Iris pigment epithelial cell (primary cell): ENCODE data around the gene SLC6A20.

ENCODE experiments used
- DNase-seq: peaks from one replicate; pipeline ENCODE4 v3.0.0-alpha.2; 2011; ENCODE audit warnings: low read depth

Gene SLC6A20

DNA sequence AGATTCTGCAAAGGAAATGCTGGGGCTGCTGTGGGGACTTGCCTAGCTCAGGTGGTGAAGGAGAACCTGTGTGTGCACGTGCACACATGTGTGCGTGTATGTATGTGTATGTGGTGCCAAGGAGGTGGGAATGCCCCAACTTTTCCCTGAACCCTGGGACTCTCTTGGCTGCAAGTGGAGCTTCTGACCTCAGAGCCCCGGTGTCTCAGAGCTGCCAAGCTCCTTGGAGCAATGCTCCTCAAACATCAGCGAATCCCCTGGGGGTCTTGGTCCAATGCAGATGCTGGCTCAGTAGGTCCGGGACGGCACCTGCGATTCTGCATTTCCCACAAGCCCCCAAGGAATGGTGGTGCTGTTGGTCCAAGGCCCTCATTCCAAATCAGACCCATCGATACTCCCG is 5.8 kb upstream of the SLC6A20 start:
- DNase-seq = no peak

DNA sequence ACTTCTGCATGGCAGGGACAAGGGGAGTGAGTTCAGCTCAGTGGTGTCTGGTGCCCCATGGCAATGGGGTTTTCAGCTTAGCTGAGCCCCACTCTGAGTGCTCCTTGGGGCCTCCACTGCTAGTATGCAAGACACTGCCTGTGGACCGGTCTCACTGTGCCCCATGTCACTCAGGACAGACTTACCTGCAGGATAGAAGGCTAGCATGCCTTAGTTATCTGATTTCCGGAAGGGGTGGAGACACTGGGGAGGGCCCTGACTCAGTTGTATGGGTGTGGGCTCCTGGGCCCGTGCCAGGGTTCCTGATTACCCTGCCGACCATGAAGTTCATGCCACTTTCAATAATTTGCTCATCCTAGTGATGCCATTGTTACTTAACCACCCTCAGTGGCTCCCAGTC is 4.3 kb upstream of the SLC6A20 start:
- DNase-seq = no peak

DNA sequence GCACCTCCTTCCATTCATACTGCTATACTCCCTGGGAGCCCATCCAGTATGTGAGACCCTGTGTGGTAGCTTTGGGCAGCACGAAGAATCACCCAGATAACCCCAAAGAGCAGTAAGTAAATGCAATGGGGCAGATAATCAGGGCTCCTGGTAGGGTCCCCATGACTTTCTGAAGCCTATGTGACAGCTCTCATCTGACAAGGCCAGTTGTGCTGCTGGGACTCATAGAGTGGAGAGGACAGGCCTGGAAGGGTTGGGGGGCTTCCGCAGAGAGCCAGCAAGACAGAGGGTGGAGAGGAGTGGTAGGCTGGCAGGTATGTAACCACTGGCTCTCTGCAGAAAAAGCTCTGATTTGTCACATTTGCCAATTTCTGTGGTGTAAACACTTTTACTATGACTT is 3.2 kb upstream of the SLC6A20 start:
- DNase-seq = no peak

DNA sequence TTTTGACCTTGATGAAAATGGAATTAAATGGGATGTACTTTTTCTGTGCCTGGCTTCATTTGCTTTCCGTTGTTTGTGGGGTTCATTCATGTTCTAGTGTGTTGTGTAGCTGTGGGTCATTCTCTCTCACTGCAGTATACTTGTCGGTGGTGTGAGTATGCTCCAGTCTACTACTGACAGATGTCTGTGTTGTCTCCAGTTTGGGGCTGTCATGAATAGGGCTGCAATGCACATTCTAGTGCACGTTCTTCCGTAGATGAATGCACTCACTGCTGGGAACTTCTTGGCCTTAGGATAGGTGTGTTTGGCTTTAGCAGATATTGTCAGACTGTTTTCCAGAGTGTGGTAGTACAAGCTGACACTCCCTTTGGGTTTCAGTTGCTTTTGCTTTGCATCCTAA is 1.7 kb upstream of the SLC6A20 start:
- DNase-seq = no peak

DNA sequence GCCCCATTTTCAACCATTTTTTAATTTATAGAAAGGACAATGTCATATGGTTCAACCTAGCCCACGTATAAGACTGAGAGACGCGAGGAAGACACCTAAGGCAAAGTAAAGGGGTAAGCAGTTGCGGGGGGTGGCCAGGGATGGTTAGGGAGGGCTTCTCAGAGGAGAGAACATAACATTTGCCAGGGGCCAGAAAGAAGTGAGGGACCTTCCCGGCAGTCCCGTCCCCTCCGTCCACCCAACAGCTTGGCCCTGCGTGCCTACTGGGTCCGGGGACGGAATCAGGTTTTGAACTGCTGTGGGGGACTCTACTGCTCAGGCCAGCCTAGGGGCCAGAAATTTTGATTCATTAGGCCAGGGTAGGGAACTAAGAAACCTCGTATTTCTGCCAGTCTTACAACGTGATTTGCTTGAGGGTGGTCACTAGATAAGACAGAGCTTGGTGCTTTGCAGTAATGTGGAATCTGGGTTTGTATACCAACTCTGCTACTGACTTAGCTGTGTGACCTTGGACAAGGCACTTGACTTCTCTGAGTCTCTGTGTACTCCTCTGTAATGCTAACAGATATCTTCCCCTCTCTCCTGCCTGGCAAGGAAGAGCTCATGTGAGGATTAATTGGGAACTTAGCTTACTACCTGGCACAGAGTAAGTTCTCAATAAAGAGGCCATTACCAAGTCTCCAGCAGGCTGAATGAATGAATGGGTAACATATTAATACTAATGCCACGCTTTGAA is 734 bp upstream of the SLC6A20 start:
- no peak for DNase-seq

DNA sequence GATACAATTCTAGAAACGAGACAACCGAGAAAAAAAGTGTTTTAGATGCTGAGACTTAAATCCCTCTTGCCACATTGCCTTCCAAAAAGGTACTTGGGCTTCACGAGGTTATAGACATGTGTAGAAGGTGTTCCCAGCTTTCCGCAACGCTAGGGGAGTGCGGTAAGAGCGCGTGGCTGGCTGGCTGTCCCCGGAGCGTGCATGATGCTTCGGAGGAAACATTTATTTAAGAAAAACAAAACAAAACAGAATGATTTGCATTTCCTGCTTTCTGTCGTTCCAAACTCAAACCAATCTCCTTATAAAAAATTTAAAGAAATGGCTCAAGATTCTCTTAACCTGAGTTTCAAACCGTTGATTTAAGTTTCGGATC is 841 bp downstream of the SLC6A20 start:
- DNase-seq = no peak

DNA sequence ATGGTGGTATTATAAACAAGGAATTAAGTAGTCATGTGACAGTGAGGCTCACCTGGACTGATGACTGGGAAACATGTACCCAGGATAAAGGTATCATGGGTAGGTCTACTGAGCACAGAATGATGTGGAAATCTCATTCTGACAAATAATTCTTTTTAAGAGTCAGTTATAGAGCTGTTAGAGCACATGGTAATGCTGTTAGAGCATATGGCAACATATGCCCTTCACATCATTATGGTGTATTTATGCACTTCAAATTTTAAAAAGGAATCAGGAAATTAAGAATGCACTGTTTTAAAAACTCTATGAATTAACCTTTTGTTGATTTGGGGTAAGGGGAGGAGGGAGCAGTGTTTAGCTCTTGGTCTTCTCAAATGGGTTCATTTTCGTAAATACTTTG is 1.7 kb downstream of the SLC6A20 start:
- DNase-seq = no peak

DNA sequence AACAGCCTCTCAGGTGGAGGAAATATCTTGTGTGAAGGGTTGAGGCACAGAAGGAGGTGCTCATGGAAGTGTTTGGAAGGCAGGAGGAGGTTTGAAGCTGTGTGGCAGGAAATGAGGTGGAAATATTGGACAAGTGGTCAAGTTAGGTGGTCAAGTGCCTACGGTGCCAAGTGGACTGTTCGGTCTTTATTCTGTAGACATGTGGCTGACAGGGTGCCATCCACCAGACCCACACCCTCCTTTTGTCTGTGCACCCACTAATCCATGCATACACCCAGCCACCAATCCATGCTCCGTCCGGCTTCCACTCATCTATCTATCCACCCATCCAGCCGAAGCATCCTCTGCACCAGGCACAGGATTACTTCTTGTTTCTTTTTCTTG is 2.2 kb downstream of the SLC6A20 start:
- DNase-seq = no peak

DNA sequence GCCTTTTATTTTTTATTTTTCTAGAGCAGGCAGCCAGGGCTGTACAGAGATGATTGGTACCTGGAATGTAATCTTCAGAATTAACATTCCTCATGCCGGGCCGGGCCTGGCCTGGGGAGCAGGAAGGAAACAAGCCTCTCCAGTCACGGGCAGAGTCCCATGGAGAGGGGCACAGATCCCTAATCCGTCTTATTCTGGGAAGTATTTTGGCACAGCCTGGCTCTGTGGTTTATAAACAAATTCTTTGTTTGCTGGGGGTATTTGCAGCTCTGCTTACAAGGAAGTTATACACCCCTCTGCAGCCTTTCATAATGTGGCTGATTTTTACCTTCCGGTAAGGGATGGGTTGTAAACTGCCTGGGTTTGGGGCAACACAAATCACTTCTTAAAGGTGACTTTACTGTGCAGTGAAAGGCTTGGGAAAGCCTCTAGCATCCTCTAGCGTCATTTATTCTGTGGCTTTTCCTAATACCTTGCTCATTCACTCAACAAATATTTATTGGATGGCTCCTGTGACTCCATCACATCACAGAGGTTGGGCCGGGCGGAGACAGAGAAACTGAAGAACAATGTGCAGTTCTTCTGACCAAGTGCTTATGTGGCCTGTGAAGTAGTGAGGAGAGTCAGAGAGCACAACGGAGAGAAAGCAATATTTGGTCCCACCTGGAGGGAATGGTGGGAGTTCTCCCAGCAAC is 2.7 kb downstream of the SLC6A20 start:
- DNase-seq = no peak

DNA sequence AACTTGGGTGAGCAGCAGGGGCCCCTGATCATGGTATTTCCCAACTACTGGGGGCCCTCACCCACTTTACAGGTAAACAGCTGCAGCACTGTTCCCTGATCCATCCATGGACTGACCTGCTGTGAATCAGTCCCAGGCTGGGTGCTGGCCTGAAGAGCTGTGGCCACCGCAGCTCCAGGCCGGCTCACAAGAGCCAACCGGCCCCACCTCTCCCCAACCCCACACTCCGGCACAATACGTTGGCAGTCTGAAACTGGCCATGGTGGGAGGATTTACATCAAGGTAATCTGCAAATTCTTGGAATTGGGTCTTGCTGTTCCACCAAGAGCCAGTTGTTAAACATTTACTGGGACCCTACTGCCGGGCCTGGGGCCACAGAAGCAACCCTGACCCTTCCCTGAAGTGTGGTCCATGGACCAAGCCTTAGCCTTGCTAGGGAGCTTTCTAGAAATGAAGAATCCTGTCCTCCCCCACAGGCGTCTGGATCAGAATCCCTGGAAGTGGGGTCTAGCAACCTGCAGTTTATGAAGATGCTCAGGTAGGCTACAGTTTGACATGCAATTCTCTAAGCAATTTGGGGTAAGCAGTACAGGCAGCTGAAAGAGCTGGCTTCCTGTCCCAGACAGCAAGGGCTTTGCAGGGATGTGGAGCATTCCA is 3.7 kb downstream of the SLC6A20 start:
- DNase-seq = no peak

DNA sequence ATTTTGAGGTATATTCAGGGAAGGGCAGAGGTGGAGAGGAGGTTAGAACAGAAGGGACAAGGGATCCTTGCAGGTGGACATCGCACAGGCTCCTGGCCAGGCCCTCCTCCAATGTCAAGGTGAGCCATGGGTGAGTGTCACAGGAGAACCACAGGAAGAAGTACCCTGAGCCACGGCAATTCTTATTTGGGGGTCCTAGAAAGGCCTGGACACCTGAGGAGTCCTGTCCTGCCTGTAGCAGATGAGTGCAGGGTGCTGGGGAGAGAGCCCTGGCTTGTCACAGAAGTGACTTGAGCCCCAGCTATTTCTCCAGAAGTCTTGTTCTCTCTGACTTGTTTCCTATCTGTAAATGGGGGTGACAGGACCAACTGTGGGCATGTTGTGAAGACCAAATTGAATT is 4.3 kb downstream of the SLC6A20 start:
- no peak for DNase-seq

DNA sequence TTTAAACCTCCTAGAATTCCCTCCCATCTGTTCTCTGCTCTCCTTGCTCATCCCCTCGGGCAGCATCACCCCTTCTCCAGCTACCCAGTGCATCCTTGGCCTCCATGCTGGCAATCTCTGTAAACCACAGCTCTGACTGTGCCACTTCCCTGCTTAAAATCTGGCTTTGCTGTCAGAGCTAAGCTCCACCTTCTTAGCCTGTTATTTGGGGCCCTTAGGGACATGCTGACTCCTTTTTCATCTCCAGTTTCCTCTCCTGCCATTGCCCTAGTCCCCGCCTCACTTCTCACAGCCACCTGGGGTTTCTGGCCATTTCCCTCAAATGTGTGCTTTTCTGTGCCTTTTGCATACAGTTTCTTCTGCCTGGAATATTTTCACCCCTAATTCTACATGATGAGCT is 5.7 kb downstream of the SLC6A20 start:
- no peak for DNase-seq

DNA sequence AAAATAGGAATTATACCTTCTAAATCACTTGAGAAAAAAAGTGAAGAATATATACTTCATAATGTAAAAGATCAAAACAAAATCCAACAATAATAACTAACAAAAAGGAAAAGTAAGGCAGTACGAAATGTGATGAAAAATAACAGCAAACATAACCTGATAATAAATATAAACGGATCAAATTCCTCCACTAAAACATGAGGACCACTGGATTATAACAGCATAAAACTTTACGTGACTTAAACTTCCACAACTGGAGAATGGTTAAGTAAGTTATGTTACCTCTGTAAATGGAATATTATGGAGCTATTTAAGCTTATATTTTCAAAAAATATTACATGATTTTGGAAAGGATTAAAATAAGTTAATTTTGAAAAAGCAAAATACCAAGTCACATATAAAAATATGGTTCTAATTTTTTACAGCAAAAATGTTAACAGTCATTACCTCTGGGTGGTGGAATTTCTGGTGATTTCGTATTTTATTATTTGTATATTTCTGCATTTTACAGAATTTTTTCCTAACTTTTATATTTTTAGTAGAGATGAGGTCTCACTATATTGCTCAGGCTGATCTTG is 7.0 kb downstream of the SLC6A20 start:
- DNase-seq = no peak

DNA sequence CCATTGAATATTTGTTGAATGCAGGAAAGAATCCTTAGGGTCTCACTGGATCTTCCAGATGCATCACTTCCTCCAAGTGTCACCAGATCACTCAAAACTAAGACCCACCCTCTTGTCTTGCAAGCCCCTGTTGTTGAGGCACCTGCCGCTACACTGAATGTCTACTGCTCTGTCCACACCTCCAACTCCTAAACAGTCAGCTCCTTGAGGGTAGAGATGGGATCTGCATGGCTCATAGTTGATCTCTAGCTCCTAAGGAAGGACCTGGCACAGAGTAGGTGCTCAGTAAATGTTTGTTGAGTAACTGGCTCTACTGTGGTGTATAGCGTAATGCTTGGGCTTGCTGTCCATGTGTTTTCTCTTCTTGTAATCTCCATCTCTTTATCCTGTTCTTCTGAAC is 8.8 kb downstream of the SLC6A20 start:
- no peak for DNase-seq

DNA sequence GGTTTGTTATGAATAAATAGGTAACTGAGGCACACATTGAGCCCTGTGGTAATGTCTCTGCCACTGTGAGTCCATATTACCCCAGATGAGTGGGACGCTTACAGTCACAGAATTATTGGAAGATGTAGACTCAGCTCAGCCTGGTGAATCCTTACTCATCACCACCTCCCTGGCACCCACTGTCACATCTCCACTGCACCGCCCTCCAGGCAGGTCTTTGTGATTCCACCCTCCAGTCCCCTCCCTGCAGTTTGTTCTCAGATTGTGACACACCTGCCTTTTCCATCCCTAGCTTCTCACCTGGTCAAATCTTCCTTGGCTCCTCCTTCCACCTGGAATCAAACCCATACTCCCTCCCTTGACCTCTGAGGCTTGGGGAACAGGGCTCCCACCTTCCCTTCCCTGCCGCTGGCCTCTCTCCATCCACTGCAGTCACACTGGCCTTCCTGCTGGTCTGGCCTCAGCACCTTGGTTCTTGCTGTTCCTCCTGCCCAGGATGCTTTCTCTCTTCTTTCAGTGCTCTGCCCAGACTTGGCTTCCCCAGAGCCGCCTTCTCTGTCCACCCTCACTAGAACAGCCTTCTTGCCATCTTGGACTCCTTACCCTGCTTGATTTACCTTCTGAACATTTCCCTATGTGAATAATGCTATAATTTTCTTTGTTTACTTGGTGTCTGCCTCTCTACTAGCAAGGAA is 9.4 kb downstream of the SLC6A20 start:
- no peak for DNase-seq

DNA sequence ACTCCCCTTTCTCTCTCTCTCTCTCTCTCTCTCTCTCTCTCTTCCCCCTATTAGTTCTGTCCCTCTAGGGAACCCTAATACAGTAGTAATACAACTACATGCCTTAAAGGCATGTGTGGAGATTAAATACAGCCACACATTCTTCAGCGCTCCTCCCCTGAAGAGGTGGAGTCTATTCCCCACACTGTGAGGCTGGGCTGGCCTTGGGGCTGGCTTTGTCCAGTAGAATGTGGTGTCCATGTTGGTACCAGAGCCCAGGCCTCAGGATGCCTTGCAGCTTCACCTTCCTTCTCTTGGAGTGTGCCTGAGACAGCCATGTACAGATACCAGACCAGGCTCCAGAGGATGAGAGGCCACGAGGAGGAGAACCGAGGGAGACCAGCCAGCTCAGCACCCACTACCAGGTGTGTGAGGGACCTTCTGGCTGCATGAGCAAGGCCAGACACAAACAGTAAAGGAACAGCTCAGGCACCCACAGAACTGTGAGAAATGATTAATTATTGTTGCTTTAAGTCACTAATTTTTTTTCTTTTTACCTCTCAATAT is 10.7 kb downstream of the SLC6A20 start:
- no peak for DNase-seq

DNA sequence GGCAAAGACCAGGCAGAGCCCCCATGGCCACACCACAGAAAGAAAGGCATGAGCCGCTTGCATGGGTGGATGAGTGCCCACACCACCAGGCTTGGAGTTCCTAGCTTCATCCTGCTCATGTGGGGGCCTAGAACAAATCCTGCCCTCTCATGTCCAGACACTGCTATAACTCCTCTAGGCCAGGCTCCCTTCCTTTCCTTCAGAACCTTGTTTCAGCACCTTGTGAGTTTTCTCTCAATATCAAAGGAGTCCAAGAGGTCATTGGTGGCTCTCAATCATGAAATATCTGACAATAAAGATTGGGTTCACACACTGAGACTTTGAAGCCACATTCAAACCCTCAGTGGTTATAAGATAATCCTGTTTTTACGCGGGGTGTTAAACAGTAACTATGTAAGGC is 12.7 kb downstream of the SLC6A20 start:
- no peak for DNase-seq

DNA sequence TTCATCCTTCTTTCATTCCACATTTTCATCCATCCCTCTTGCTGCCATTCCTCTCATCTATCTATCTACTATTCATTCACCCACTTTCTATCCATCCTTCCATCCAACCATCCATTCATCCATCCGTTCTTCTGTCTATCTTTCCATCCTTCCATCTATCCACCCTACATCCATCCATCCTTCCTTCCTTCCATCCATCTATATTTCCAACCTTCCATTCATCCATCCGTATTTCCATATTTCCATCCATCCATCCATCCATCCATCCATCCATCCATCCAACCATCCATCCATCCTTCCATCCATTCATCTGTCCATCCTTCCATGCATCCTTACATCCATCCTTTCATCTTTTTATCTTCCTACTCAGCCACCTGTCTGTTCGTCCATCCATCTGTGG is 14.0 kb downstream of the SLC6A20 start:
- DNase-seq = no peak

DNA sequence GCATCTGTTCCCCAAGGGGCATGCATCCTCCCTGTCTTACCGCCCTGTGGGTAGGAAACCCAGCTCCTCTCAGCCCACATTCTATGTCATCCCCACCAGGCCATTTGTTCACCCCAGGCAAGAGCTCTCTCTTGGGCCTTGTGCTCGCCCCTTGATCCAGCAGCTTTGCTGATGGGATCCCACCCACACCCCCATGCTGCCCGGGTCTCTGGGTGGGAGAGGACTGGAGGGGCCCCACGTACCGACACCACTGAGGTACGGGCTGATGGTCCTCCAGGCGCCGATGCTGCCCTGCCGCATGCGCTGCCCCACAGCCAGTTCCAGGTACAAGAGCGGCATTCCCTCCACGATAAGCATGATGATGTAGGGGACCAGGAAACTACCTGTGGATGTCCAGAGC is 14.5 kb downstream of the SLC6A20 start:
- no peak for DNase-seq

DNA sequence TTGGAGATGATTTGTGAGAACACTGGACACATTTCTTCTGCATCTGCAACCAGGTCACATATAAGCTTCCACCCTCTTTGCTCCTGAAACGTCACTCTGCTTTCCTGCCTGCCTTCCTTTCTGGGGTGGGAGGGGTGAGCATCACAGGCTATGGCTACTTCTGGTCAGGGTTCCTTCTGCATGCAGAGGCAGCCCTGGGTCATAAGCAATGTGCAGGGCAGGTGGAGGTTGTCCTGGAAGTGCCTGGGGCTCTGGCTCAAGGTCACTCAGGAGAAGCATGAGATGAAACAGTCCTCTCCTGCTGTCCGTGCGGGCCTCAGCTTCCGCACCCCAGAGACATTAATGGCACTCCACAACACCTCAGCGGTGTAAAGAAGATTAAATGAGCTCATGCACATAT is 15.1 kb downstream of the SLC6A20 start:
- DNase-seq = no peak

DNA sequence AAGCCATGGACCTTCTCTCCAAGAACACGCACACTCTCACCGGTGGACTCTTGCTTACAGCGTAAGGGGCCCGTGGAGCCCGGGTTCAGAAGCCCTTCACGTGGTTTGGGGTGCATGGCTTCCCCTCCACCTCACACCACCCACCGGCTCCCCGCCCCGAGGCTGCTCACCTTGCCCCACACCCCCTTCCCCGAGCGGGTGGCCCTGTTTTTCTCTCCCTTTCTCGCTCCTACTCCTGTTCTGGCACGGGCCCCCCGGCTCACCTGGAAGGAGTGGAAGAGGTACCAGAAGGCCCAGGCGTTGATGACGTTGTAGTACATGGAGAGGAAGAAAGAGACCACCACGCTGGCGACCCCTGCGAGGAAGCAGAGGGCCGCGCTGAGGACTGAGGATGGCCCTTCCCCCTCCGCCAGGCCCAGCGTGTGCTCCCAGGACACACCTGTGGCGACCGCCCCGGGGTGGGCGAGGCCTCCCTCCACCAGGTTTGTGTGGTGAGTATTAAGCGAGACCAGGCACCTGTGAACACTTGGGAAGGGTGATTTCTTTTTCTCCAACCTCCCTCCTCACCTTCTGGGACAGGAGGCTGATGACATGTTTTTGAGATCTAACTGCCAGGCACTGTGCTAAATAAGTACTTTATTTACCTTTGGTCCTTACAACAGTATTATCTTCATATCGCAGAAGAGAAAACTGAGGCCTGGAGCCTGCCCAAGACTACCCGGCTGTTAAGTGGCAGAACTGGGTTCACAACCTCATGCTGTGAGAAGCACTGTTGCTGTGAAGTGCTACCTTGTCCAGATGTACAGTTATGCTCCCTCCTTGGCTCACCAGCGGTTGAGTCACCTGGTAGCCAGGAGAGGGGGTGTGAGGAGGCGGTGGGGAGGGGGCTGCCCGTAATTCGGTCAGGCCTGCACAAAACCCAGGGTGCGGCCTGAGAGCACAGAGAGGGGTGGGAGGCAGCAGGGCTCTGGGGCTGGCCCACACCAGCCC is 16.3 kb downstream of the SLC6A20 start:
- no peak for DNase-seq
